ENCODE results near the gene NCK1.
"Not testable (repeated sequence)": the region's sequence is repeated elsewhere in the genome, so short reads cannot be mapped to it uniquely, and the experiment has no call there.

NCK1 gene

GRCh38 chr3:136862617-136863322, 762 bp downstream of the NCK1 start:
- DNase-seq (ENCODE audit: low read depth), result peak; percentile 73

- no peak for DNase-seq (ENCODE audit: low read depth)
Observed at GRCh38 chr3:136869282-136869681, 7.3 kb downstream of the NCK1 start.

DNA sequence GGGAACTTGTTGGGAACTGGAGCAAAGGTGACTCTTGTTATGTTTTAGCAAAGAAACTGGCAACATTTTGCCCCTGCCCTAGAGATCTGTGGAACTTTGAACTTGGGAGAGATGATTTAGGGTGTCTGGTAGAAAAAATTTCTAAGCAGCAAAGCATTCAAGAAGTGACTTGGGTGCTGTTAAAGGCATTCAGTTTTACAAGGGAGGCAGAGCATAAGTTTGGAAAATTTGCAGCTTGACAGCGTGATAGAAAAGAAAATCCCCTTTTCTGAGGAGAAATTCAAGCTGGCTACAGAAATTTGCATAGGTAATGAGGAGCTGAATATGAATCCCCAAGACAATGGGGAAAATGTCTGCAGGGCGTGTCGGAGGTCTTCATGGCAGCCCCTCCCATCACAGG, 10.2 kb downstream of the NCK1 start:
- not testable (repeated sequence) for DNase-seq (ENCODE audit: low read depth)

GRCh38 chr3:136879510-136879909, 17.5 kb downstream of the NCK1 start:
- not testable (repeated sequence) for DNase-seq (ENCODE audit: low read depth)

DNA sequence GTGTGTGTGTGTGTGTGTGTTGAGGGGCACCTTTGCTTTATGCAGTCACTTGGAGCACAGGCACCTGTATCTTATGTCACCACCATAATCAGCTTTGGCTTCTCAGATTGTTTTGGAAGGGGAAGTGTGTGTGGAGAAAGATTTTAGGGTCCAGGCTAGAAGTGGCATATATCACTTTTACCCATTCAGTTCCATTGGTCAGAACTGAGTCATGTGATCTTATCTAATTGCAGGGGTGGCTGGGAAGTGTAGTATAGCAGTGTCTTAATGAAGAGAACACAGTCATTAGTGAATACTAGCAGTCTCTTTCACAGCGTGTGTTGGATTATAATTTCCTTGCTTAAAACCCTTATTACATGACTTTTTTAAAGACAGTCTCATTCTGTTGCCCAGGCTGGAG, 20.6 kb downstream of the NCK1 start:
- peak; percentile 8 for DNase-seq (ENCODE audit: low read depth)

GRCh38 chr3:136883967-136884720, 22.1 kb downstream of the NCK1 start:
- no peak for DNase-seq (ENCODE audit: low read depth)

GRCh38 chr3:136885357-136886213, 23.6 kb downstream of the NCK1 start:
- no peak for DNase-seq (ENCODE audit: low read depth)

DNA sequence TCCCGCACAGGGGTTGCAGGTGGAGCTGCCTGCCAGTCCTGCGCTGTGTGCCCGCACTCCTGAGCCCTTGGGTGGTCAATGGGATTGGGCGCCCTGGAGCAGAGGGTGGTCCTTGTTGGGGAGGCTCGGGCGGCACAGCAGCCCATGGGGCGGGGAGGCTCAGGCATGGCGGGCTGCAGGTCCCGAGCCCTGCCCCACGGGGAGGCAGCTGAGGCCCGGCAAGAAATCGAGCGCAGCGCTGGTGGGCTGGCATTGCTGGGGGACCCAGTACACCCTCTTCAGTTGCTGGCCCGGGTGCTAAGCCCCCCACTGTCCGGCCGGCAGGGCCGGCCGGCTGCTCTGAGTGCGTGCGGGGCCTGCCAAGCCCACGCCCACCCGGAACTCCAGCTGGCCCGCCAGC, 27.9 kb downstream of the NCK1 start:
- no peak for DNase-seq (ENCODE audit: low read depth)

DNA sequence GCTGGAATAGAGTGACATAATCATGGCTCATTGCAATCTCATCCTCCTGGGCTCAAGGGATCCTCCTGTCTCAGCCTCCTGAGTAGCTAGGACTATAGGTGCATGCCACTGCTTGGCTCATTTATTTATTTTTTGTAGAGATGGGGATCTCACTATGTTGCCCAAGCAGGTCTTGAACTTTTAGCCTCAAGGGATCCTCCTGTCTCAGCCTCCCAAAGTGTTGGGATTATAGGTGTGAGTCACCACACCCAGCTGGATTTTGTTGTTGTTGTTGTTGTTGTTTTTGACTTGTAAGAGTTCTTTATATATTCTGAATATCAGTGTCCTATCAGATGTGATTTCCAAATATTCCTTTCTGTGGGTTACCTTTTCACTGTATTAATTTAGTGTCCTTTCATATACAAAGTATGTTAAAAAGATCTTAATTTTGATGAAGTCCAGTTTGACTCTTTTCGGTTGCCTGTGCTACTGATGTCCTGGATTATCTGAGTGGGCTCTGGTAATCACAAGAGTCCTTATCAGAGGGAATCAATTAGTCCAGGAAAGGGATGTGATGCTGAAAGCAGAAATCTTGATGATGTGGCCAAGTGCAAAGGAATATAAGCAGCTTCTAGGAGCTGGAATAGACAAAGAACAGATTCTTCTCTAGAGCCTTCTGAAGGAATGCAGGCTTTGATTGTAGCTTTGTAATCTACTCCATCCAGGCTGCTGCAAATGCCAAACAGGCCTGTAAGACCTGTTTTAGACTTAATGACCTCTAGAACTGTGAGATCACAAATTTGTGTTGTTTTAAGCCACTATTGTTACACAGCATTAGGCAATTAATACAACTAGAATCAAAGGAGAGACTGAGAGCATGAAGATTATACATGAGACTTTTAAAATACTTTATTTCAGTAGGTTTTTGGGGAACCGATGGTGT, 30.2 kb downstream of the NCK1 start:
- peak; percentile 40 for DNase-seq (ENCODE audit: low read depth)

- DNase-seq (ENCODE audit: low read depth), result peak; percentile 95
Observed at GRCh38 chr3:136893848-136894443, 31.9 kb downstream of the NCK1 start.

DNA sequence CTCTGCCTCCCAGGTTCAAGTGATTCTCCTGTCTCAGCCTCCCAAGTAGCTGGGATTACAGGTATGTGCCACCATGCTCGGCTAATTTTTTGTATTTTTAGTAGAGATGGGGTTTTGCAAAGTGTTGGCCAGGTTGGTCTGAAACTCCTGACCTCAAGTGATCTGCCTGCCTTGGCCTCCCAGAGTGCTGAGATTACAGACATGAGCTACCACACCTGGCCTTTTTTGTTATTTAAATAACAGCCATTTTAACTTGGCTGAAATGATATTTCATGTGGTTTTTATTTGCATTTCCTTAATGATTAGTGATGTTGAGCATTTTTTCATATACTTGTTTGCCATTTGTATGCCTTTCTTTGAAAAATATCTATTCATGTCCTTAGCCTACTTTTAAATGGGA, 35.2 kb downstream of the NCK1 start:
- not testable (repeated sequence) for DNase-seq (ENCODE audit: low read depth)

- DNase-seq (ENCODE audit: low read depth), result peak; percentile 53
Observed at GRCh38 chr3:136898549-136898948, 36.5 kb downstream of the NCK1 start.

GRCh38 chr3:136898954-136899353, 36.9 kb downstream of the NCK1 start:
- DNase-seq (ENCODE audit: low read depth), result peak; percentile 29

DNA sequence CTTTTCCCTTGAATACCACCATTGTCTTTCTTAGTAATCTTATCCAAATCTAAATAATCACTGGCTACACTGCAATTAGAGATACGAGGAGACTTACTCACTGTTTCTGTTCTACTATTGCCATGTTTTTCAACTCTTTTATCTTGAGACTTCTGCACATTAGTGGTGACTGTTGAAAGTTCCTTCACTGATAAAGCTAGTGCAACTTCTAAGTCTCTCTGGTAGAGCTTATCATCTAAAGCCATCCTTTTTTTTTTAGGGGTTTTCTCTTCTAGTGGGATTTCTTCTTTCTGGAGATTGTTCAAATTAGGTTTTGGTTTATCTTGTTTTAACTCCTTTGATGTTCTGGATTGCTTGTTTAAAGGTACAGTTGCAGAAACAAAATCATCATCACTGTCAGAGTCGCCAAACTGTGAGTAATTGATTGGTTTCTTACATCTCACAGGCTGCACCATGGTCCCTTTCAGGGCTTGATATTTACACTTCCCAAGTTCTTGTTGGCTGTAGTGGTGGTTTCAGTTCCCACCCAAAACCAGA, 37.7 kb downstream of the NCK1 start:
- DNase-seq (ENCODE audit: low read depth), result peak; percentile 84

GRCh38 chr3:136900694-136901093, 38.7 kb downstream of the NCK1 start:
- not testable (repeated sequence) for DNase-seq (ENCODE audit: low read depth)

- no peak for DNase-seq (ENCODE audit: low read depth)
Observed at GRCh38 chr3:136901391-136901790, 39.4 kb downstream of the NCK1 start.

GRCh38 chr3:136902530-136902929, 40.5 kb downstream of the NCK1 start:
- DNase-seq (ENCODE audit: low read depth), result not testable (repeated sequence)

DNA sequence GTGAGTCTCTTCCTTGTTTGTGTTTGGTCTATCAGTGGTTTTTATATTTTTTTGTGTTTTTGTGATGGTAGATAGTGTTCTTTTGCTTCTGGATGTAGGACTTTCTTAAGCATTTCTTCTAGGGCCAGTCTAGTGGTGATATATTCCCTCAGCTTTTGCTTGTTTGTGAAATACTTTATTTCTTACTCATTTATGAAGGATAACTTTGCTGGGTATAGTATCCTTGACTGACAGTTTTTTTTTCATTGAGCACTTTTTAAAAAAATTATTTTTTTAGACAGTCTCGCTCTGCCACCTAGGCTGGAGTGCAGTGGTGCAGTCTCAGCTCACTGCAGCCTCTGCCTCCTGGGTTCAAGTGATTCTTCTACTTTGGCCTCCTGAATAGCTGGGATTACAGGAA, 41.9 kb downstream of the NCK1 start:
- no peak for DNase-seq (ENCODE audit: low read depth)

GRCh38 chr3:136904746-136905145, 42.7 kb downstream of the NCK1 start:
- no peak for DNase-seq (ENCODE audit: low read depth)

DNA sequence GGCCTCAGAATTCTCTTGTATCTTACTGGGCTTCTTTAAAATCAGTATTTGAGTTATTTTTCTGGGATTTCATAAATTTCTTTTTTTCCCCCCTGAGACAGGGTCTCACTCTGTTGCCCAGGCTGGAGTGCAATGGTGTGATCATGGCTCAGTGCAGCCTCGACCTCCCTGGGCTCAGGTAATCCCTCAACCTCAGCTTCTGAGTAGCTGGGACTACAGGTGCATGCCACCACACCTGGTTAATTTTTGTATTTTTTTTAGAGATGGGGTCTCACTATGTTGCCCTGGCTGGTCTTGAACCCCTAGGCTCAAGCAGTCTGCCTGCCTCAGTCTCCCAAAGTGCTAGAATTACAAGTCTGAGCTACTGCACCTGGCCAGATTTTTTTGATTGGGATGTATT, 43.5 kb downstream of the NCK1 start:
- DNase-seq (ENCODE audit: low read depth), result no peak

DNA sequence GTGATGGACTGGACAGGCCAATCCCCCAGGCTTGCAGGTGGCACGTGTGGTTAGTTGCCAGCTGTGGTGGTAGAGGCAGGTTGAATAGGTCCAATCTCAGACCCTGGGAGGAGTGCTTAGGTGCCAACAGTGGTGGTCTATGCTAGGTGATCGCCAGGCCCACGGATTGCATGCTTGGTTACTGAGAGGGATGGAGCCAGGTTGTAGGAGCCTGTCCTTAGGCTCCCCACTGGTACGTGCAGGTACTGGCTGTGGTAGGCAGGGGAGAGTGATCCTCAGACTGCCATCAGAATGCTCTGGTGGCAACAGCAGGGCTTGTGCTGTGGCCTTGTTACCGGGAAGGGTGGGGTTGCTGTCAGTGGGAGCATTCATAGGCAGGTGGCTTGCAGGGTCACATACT, 44.7 kb downstream of the NCK1 start:
- DNase-seq (ENCODE audit: low read depth), result no peak

All from amniotic epithelial cell (primary cell).